Measurements from ENCODE around the gene ZC3H10. TPM values are rescaled to one million over a fixed set of nuclear protein-coding genes. Genes with fewer than 3 reads are reported as not detected.

Gene ZC3H10
- total RNA-seq, 1 donor from 2014 or later = 1.8 TPM

- no peak overlapping the region for H3K4me3 ChIP-seq (ENCODE audit: low read depth, low read length)
Measured at GRCh38 chr12:56154246-56154771, 36.2 kb downstream of the ZC3H10 start.

GRCh38 chr12:56154818-56155217, 36.8 kb downstream of the ZC3H10 start:
- DNase-seq (ENCODE audit: low read depth) = no peak
- H3K4me3 ChIP-seq (ENCODE audit: low read depth, low read length) = no peak overlapping the region
- TF ChIP-seq, protein P1, sequence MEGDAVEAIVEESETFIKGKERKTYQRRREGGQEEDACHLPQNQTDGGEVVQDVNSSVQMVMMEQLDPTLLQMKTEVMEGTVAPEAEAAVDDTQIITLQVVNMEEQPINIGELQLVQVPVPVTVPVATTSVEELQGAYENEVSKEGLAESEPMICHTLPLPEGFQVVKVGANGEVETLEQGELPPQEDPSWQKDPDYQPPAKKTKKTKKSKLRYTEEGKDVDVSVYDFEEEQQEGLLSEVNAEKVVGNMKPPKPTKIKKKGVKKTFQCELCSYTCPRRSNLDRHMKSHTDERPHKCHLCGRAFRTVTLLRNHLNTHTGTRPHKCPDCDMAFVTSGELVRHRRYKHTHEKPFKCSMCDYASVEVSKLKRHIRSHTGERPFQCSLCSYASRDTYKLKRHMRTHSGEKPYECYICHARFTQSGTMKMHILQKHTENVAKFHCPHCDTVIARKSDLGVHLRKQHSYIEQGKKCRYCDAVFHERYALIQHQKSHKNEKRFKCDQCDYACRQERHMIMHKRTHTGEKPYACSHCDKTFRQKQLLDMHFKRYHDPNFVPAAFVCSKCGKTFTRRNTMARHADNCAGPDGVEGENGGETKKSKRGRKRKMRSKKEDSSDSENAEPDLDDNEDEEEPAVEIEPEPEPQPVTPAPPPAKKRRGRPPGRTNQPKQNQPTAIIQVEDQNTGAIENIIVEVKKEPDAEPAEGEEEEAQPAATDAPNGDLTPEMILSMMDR (conservative IDR thresholded peaks at IDR 0.05; ENCODE audit: low read depth, low read length) = no peak

More at GRCh38 chr12:56154246-56154771, 36.2 kb downstream of the ZC3H10 start:
- TF ChIP-seq, protein P1 (conservative IDR thresholded peaks at IDR 0.05; ENCODE audit: low read depth, low read length) = no peak
- no peak for DNase-seq (ENCODE audit: low read depth)

- TF ChIP-seq, protein P1 (conservative IDR thresholded peaks at IDR 0.05; ENCODE audit: low read depth, low read length) = no peak
- H3K4me3 ChIP-seq (ENCODE audit: low read depth, low read length) = no peak overlapping the region
- DNase-seq (ENCODE audit: low read depth) = no peak
Measured at GRCh38 chr12:56155256-56155845, 37.3 kb downstream of the ZC3H10 start.

DNA sequence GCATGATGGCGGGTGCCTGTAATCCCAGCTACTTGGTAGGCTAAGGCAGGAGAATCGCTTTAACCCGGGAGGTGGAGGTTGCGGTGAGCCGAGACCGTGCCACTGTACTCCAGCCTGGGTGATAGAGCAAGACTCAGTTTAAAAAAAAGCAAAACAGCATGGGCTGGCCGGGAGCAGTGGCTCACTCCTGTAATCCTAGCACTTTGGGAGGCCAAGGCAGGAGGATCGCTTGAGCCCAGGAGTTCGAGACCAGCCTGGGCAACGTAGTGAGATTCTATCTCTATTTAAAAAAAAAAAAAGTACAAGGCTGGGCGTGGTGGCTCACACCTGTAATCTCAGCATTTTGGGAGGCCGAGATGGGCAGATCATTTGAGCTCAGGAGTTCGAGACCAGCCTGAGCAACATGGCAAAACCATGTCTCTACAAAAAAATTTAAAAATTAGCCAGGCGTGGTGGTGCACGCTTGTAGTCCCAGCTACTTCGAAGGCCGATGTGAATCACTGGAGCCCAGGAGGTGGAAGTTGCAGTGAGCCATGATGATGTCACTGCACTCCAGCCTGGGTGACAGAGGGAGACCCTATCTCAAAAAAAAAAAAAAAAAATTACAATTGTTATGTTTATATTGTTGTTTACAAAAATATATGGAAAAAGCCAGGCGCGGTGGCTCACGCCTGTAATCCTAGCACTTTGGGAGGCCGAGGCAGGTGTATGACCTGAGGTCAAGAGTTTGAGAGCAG, 38.6 kb downstream of the ZC3H10 start:
- peak overlapping the region; percentile 92 for H3K4me3 ChIP-seq (ENCODE audit: low read depth, low read length)
- DNase-seq (ENCODE audit: low read depth) = peak; percentile 13

DNA sequence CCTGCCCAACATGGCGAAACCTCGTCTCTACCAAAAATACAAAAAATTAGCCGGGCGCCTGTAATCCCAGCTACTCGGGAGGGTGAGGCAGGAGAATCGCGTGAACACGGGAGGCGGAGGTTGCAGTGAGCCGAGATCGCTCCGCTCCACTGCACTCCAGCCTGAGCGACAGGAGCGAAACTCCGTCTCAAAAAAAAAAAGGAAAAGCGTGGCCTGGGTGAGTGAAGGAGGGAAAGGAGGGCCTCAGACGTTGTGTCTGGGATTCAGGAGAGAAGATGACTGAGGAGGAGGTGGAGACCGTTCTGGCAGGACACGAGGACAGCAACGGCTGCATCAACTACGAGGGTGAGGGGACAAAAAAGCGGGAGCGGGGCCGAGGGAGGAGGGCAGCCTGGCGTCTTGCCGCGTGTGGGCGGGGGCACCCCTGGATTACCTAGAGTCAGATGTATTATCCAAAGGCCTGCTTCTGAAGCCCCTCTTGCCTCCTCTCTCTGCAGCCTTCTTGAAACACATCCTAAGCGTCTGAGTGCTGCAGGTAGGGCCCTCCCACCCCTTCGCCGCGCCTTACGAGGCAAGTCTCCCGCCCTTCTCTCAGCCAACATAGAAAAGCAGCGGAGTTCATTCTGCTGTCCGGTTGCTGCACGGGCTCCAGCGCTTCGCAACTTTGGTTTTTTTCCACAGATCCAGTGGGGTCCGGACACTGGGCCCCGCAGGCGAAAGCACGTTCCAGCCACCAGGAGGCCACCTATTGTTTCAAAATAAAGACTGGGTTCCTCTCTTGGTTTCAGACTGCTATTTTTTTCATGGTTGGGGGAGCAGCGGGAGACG, 39.3 kb downstream of the ZC3H10 start:
- TF ChIP-seq, protein P1 (conservative IDR thresholded peaks at IDR 0.05; ENCODE audit: low read depth, low read length) = peak; percentile 72
- H3K4me3 ChIP-seq (ENCODE audit: low read depth, low read length) = peak overlapping the region; percentile 92
- DNase-seq (ENCODE audit: low read depth) = peak; percentile 44

- DNase-seq (ENCODE audit: low read depth) = peak; percentile 85
- TF ChIP-seq, protein P1 (conservative IDR thresholded peaks at IDR 0.05; ENCODE audit: low read depth, low read length) = no peak
- H3K4me3 ChIP-seq (ENCODE audit: low read depth, low read length) = peak within 1 kb of the TSS; percentile 92
Measured at GRCh38 chr12:56158029-56158925, 40.2 kb downstream of the ZC3H10 start, which contains the start of gene MYL6. TSS of gene MYL6 (plus strand) at chr12:56158359. CDS start at chr12:56158402, 43 bp downstream.

Data from epithelial cell of proximal tubule (primary cell).